ENCODE data around the gene MPEG1. TPM values are rescaled to one million over a fixed set of nuclear protein-coding genes. Genes with fewer than 3 reads are reported as not detected.

MPEG1 gene
- total and polyA plus RNA-seq, 4 donors, result 3.2 to 27.2 (median 16.9) TPM

DNA sequence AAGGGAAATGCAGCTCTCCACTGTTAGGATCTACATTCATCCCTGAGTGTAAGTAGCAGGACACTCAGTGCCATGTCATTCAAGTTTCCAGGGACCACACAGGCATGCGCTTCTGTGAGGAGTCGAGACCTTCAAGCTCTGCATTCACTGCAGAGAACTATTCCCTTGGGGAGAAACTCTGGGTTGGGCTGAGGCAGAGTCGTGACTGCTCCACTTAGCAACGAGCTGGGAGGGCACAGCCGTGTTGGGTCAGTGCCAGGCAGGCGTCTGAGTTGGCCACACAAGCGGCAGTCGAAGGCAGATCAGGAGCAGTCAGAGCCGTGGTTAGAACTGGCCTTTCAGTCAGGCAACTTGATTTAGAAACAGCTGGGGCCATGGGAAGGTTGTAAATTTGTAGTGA lies 14.7 kb downstream of the MPEG1 start:
- Histone ChIP-seq H3K9me3 (ENCODE audit: control insufficient read depth in 4 of 4, low read length in 3 of 4) (no peaks in the 10 kb centered on the region), H3K4me1 (ENCODE audit: control insufficient read depth in 4 of 4, insufficient read depth in 4 of 4, low read length in 3 of 4) (peaks cover 5 to 18% (median 11%) of the 10 kb centered on the region in 4 donors), H3K36me3 (ENCODE audit: control insufficient read depth in 4 of 4, insufficient read depth in 3 of 4, low read depth in 1 of 4, low read length in 3 of 4) (peaks cover 5 to 68% (median 32%) of the 10 kb centered on the region in 4 donors), H3K27me3 (ENCODE audit: control insufficient read depth in 4 of 4, insufficient read depth in 4 of 4, low read length in 3 of 4) (no peaks in the 10 kb centered on the region), H3K4me3 (ENCODE audit: low read depth in 1 of 3, low read length in 3 of 3) (no peak overlapping the region), H3K9ac (ENCODE audit: low read depth in 1 of 2, low read length in 2 of 2) (no peak overlapping the region), H3K27ac (ENCODE audit: low read depth in 1 of 2, low read length in 2 of 2) (peak overlapping the region in 1 of 2 donors; percentile 0)
- TF ChIP-seq TAF1 (conservative IDR thresholded peaks at IDR 0.05) (no peak), YY1 (IDR thresholded peaks at IDR 0.05) (no peak), EGR1 (IDR thresholded peaks at IDR 0.05; ENCODE audit: low read depth in 2 of 2) (no peak), FOXA1 (IDR thresholded peaks at IDR 0.05) (no peak), RAD21 (IDR thresholded peaks at IDR 0.05) (no peak), SP1 (IDR thresholded peaks at IDR 0.05) (no peak), GABPA (IDR thresholded peaks at IDR 0.05 in 1 of 2, conservative IDR thresholded peaks at IDR 0.05 in 1 of 2) (no peak), RXRA (IDR thresholded peaks at IDR 0.05) (no peak), HNF4A (conservative IDR thresholded peaks at IDR 0.05) (no peak), JUND (IDR thresholded peaks at IDR 0.05) (no peak), NR2F2 (IDR thresholded peaks at IDR 0.05) (no peak), HNF4G (IDR thresholded peaks at IDR 0.05) (no peak)
- TF ChIP-seq, protein P1, sequence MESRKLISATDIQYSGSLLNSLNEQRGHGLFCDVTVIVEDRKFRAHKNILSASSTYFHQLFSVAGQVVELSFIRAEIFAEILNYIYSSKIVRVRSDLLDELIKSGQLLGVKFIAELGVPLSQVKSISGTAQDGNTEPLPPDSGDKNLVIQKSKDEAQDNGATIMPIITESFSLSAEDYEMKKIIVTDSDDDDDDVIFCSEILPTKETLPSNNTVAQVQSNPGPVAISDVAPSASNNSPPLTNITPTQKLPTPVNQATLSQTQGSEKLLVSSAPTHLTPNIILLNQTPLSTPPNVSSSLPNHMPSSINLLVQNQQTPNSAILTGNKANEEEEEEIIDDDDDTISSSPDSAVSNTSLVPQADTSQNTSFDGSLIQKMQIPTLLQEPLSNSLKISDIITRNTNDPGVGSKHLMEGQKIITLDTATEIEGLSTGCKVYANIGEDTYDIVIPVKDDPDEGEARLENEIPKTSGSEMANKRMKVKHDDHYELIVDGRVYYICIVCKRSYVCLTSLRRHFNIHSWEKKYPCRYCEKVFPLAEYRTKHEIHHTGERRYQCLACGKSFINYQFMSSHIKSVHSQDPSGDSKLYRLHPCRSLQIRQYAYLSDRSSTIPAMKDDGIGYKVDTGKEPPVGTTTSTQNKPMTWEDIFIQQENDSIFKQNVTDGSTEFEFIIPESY (IDR thresholded peaks at IDR 0.05), result no peak
- TF ChIP-seq, protein P2, sequence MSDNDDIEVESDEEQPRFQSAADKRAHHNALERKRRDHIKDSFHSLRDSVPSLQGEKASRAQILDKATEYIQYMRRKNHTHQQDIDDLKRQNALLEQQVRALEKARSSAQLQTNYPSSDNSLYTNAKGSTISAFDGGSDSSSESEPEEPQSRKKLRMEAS (IDR thresholded peaks at IDR 0.05), result no peak
- TF ChIP-seq, protein P3, sequence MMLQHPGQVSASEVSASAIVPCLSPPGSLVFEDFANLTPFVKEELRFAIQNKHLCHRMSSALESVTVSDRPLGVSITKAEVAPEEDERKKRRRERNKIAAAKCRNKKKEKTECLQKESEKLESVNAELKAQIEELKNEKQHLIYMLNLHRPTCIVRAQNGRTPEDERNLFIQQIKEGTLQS (IDR thresholded peaks at IDR 0.05), result no peak
- DNase-seq (ENCODE audit: low spot score), result no peak
- WGBS, result 35% methylated on average over 9 of the region's 9 CpGs

DNA sequence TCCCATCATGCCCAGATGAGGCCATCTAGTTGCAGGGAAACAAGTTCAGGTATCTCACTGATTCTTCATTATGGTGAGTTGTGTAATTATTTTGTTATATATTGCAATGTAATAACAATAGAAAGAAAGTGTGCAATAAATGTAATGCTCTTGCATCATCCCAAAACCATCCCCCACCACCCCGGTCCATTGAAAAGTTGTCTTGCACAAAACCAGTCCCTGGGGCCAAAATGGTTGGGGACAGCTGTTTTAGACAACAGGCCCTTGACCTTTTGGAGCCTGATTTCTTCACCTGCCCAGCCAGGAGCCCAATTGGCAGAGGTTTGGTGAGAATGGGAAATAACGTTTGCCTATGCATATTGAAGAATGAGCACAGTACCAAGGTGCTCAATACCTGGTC lies 15.9 kb downstream of the MPEG1 start:
- Histone ChIP-seq H3K9ac (ENCODE audit: low read depth in 1 of 2, low read length in 2 of 2) (no peak overlapping the region), H3K27ac (ENCODE audit: low read depth in 1 of 2, low read length in 2 of 2) (peak overlapping the region in 1 of 2 donors; percentile 36), H3K4me1 (ENCODE audit: control insufficient read depth in 4 of 4, insufficient read depth in 4 of 4, low read length in 3 of 4) (peaks cover 6 to 22% (median 13%) of the 10 kb centered on the region in 4 donors), H3K27me3 (ENCODE audit: control insufficient read depth in 4 of 4, insufficient read depth in 4 of 4, low read length in 3 of 4) (no peaks in the 10 kb centered on the region), H3K36me3 (ENCODE audit: control insufficient read depth in 4 of 4, insufficient read depth in 3 of 4, low read depth in 1 of 4, low read length in 3 of 4) (peaks cover 8 to 58% (median 36%) of the 10 kb centered on the region in 4 donors), H3K9me3 (ENCODE audit: control insufficient read depth in 4 of 4, low read length in 3 of 4) (no peaks in the 10 kb centered on the region), H3K4me3 (ENCODE audit: low read depth in 1 of 3, low read length in 3 of 3) (no peak overlapping the region)
- no peak for DNase-seq (ENCODE audit: low spot score)
- 37% methylated on average over 2 of the region's 2 CpGs for WGBS
- TF ChIP-seq, protein P1 (IDR thresholded peaks at IDR 0.05), result no peak
- TF ChIP-seq HNF4A (conservative IDR thresholded peaks at IDR 0.05), result peak; percentile 71 to 82
- TF ChIP-seq TAF1 (conservative IDR thresholded peaks at IDR 0.05), result no peak
- TF ChIP-seq, protein P4, sequence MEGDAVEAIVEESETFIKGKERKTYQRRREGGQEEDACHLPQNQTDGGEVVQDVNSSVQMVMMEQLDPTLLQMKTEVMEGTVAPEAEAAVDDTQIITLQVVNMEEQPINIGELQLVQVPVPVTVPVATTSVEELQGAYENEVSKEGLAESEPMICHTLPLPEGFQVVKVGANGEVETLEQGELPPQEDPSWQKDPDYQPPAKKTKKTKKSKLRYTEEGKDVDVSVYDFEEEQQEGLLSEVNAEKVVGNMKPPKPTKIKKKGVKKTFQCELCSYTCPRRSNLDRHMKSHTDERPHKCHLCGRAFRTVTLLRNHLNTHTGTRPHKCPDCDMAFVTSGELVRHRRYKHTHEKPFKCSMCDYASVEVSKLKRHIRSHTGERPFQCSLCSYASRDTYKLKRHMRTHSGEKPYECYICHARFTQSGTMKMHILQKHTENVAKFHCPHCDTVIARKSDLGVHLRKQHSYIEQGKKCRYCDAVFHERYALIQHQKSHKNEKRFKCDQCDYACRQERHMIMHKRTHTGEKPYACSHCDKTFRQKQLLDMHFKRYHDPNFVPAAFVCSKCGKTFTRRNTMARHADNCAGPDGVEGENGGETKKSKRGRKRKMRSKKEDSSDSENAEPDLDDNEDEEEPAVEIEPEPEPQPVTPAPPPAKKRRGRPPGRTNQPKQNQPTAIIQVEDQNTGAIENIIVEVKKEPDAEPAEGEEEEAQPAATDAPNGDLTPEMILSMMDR (IDR thresholded peaks at IDR 0.05; ENCODE audit: low read depth, low read length, missing input control), result no peak
- no peak for TF ChIP-seq GABPA (IDR thresholded peaks at IDR 0.05 in 1 of 2, conservative IDR thresholded peaks at IDR 0.05 in 1 of 2)
- TF ChIP-seq, protein P5, sequence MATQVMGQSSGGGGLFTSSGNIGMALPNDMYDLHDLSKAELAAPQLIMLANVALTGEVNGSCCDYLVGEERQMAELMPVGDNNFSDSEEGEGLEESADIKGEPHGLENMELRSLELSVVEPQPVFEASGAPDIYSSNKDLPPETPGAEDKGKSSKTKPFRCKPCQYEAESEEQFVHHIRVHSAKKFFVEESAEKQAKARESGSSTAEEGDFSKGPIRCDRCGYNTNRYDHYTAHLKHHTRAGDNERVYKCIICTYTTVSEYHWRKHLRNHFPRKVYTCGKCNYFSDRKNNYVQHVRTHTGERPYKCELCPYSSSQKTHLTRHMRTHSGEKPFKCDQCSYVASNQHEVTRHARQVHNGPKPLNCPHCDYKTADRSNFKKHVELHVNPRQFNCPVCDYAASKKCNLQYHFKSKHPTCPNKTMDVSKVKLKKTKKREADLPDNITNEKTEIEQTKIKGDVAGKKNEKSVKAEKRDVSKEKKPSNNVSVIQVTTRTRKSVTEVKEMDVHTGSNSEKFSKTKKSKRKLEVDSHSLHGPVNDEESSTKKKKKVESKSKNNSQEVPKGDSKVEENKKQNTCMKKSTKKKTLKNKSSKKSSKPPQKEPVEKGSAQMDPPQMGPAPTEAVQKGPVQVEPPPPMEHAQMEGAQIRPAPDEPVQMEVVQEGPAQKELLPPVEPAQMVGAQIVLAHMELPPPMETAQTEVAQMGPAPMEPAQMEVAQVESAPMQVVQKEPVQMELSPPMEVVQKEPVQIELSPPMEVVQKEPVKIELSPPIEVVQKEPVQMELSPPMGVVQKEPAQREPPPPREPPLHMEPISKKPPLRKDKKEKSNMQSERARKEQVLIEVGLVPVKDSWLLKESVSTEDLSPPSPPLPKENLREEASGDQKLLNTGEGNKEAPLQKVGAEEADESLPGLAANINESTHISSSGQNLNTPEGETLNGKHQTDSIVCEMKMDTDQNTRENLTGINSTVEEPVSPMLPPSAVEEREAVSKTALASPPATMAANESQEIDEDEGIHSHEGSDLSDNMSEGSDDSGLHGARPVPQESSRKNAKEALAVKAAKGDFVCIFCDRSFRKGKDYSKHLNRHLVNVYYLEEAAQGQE (IDR thresholded peaks at IDR 0.05), result no peak
- TF ChIP-seq SP1 (IDR thresholded peaks at IDR 0.05), result peak; percentile 38
- TF ChIP-seq RAD21 (IDR thresholded peaks at IDR 0.05), result peak in 1 of 2 donors; percentile 16
- TF ChIP-seq FOXA1 (IDR thresholded peaks at IDR 0.05), result no peak
- TF ChIP-seq EGR1 (IDR thresholded peaks at IDR 0.05; ENCODE audit: low read depth in 2 of 2), result peak in 1 of 2 donors; percentile 29
- TF ChIP-seq YY1 (IDR thresholded peaks at IDR 0.05), result peak; percentile 50
- TF ChIP-seq NR2F2 (IDR thresholded peaks at IDR 0.05), result no peak
- TF ChIP-seq, protein P3 (IDR thresholded peaks at IDR 0.05), result peak; percentile 67
- peak; percentile 22 for TF ChIP-seq FOXA2 (IDR thresholded peaks at IDR 0.05)
- TF ChIP-seq, protein P2 (IDR thresholded peaks at IDR 0.05), result peak; percentile 53
- TF ChIP-seq HNF4G (IDR thresholded peaks at IDR 0.05), result no peak
- TF ChIP-seq JUND (IDR thresholded peaks at IDR 0.05), result peak in 1 of 2 donors; percentile 33
- TF ChIP-seq RXRA (IDR thresholded peaks at IDR 0.05), result peak; percentile 72 to 83

Measured in liver (tissue), 9 donors.